HG03378 (cell line): ENCODE measurements around the gene COL23A1.
"Not testable (repeated sequence)": the region's sequence is repeated elsewhere in the genome, so short reads cannot be mapped to it uniquely, and the experiment has no call there.

Experiments used
- ATAC-seq: cut with Tn5 transposase; IDR thresholded peaks from one replicate; pipeline ENCODE4 v1.9.1; 2021; ENCODE audit warnings: mild to moderate bottlenecking, moderate library complexity; ENCODE audit not compliant: unreplicated experiment

COL23A1 gene

GRCh38 chr5:178312880-178313282 is 277.3 kb downstream of the COL23A1 start:
- no peak for ATAC-seq

GRCh38 chr5:178310130-178310865 is 279.9 kb downstream of the COL23A1 start:
- ATAC-seq = no peak

GRCh38 chr5:178309271-178310013 is 280.8 kb downstream of the COL23A1 start:
- ATAC-seq = no peak

GRCh38 chr5:178308541-178309092 is 281.6 kb downstream of the COL23A1 start:
- ATAC-seq = no peak

GRCh38 chr5:178307267-178308045 is 282.7 kb downstream of the COL23A1 start:
- ATAC-seq = no peak

GRCh38 chr5:178306430-178307225 is 283.6 kb downstream of the COL23A1 start:
- no peak for ATAC-seq

- no peak for ATAC-seq
Measured at GRCh38 chr5:178305801-178306200, 284.4 kb downstream of the COL23A1 start.

- no peak for ATAC-seq
Measured at GRCh38 chr5:178304761-178305645, 285.2 kb downstream of the COL23A1 start.

GRCh38 chr5:178304016-178304415 is 286.2 kb downstream of the COL23A1 start:
- no peak for ATAC-seq

GRCh38 chr5:178302321-178302720 is 287.9 kb downstream of the COL23A1 start:
- not testable (repeated sequence) for ATAC-seq

- no peak for ATAC-seq
Measured at GRCh38 chr5:178301641-178302040, 288.6 kb downstream of the COL23A1 start.

GRCh38 chr5:178298283-178298807 is 291.8 kb downstream of the COL23A1 start:
- no peak for ATAC-seq

- ATAC-seq = no peak
Measured at GRCh38 chr5:178297751-178298150, 292.4 kb downstream of the COL23A1 start.

- no peak for ATAC-seq
Measured at GRCh38 chr5:178296066-178296465, 294.1 kb downstream of the COL23A1 start.

GRCh38 chr5:178295589-178295988 is 294.6 kb downstream of the COL23A1 start:
- ATAC-seq = no peak

- no peak for ATAC-seq
Measured at GRCh38 chr5:178293815-178294214, 296.4 kb downstream of the COL23A1 start.

GRCh38 chr5:178293400-178293799 is 296.8 kb downstream of the COL23A1 start:
- ATAC-seq = no peak

- no peak for ATAC-seq
Measured at GRCh38 chr5:178292826-178293205, 297.4 kb downstream of the COL23A1 start.
